OCI-LY3 (cell line): Measurements from ENCODE around the gene CFD.
A peak's percentile ranks its signal among the peaks of the same experiment; 100 is the strongest.

Experiments
- H2AFZ ChIP-seq: fragments of 200-600, 300-600 bp; shearing (Covaris generic); 2 replicates; pipeline ENCODE4 v1.6.0; 2014; ENCODE audit warnings: antibody characterized with exemption, low read depth, low read length
- H3K27ac ChIP-seq: fragments of 200-600, 300-600 bp; sonication (generic); 2 replicates; pipeline ENCODE4 v1.5.1; 2014; ENCODE audit warnings: mild to moderate bottlenecking, low read length, moderate library complexity, mixed read lengths
- H3K27me3 ChIP-seq: fragments of 200-600, 300-600 bp; sonication (generic); 2 replicates; pipeline ENCODE4 v1.6.1; 2014; ENCODE audit warnings: low read depth, low read length, mixed read lengths
- H3K36me3 ChIP-seq: fragments of 200-600, 300-600 bp; sonication (generic); replicated peaks from 2 replicates; pipeline ENCODE3; 2014; ENCODE audit warnings: low read depth, low read length, mixed read lengths
- H3K4me1 ChIP-seq: fragments of 300-600, 200-600 bp; sonication (generic); 2 replicates; pipeline ENCODE4 v1.6.1; 2014; ENCODE audit warnings: low read length, mixed read lengths
- H3K4me2 ChIP-seq: fragments of 200-600, 300-600 bp; sonication (generic); 2 replicates; pipeline ENCODE4 v1.6.1; 2014; ENCODE audit warnings: low read length, mixed read lengths
- H3K4me3 ChIP-seq: fragments of 300-600, 200-600 bp; sonication (generic); 2 replicates; pipeline ENCODE4 v1.5.1; 2014; ENCODE audit warnings: antibody characterized with exemption, mild to moderate bottlenecking, low read length, moderate library complexity
- H3K79me2 ChIP-seq: fragments of 300-600, 200-600 bp; shearing (Covaris generic); 2 replicates; pipeline ENCODE4 v1.6.1; 2014; ENCODE audit warnings: mild to moderate bottlenecking, low read length, mixed read lengths
- H3K9ac ChIP-seq: fragments of 300-600, 200-600 bp; shearing (Covaris generic); 2 replicates; pipeline ENCODE4 v1.6.0; 2014; ENCODE audit warnings: mild to moderate bottlenecking, low read length, moderate library complexity
- H3K9me3 ChIP-seq: fragments of 200-600, 300-600 bp; shearing (Covaris generic); 2 replicates; pipeline ENCODE4 v1.6.1; 2014; ENCODE audit warnings: low read length, mixed read lengths; ENCODE audit not compliant: insufficient read depth
- H4K20me1 ChIP-seq: fragments of 200-600, 300-600 bp; sonication (generic); 2 replicates; pipeline ENCODE4 v1.6.1; 2016; ENCODE audit warnings: low read length, mixed read lengths; ENCODE audit not compliant: insufficient read depth
- EZH2phosphoT487 ChIP-seq: fragments of 200-600 bp; shearing (Covaris generic); IDR thresholded peaks from 2 replicates; pipeline ENCODE4 v1.6.1; 2018; ENCODE audit warnings: antibody characterized with exemption, mixed run types, low read depth
- TF ChIP-seq, protein P1 (sequence below): fragments of 200-600, 300-600 bp; sonication (generic); IDR thresholded peaks from 2 replicates; pipeline ENCODE4 v1.5.1; 2014; ENCODE audit warnings: antibody characterized with exemption, low read length, low read depth

Gene CFD

DNA sequence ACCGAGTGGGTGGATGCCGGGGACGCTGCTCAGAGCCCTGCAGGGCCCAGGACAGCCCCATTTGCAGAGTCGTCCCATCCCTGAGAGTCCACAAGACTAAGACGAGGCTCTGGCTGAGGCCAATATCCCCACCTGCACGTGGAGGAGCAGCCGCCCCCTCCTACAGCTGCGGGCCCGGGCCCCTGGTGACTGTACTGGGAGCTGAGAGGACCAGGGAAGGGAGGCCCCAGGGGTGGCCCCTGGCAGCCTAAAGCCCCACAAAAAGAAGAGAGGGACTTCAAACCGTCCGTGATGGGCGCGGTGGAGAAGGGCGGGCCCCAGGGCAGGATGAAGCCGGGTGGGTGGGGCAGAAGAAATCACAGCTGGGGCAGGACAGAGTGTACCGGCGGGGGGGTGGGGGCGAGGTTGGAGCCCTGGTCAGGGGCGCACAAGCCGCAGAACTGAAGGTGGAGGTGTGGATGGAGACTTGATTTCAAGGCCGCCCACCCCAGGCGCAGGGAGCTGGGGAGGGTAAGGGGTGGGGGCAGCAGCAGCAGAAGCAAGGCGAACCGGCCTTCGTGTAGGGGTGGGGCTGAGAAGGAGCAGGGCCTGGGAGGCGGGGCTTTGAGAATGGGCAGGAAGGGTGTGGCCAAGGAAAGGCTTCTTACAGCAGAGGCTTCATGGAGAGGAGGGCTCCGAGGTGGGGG, 12.9 kb downstream of the CFD start:
- peaks cover 8% of the 10 kb centered on the region for H3K4me1 ChIP-seq
- peaks cover 39% of the 10 kb centered on the region for H3K36me3 ChIP-seq
- H3K9ac ChIP-seq: no peak overlapping the region; the same call in 1 of the 2 replicates
- no peaks in the 10 kb centered on the region for H3K79me2 ChIP-seq
- peak overlapping the region; percentile 49 for H3K4me2 ChIP-seq
- H2AFZ ChIP-seq: no peak overlapping the region
- peak overlapping the region; percentile 46 for H3K4me3 ChIP-seq
- no peak for TF ChIP-seq EZH2phosphoT487
- TF ChIP-seq, protein P1, sequence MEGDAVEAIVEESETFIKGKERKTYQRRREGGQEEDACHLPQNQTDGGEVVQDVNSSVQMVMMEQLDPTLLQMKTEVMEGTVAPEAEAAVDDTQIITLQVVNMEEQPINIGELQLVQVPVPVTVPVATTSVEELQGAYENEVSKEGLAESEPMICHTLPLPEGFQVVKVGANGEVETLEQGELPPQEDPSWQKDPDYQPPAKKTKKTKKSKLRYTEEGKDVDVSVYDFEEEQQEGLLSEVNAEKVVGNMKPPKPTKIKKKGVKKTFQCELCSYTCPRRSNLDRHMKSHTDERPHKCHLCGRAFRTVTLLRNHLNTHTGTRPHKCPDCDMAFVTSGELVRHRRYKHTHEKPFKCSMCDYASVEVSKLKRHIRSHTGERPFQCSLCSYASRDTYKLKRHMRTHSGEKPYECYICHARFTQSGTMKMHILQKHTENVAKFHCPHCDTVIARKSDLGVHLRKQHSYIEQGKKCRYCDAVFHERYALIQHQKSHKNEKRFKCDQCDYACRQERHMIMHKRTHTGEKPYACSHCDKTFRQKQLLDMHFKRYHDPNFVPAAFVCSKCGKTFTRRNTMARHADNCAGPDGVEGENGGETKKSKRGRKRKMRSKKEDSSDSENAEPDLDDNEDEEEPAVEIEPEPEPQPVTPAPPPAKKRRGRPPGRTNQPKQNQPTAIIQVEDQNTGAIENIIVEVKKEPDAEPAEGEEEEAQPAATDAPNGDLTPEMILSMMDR: no peak
- peaks cover 6% of the 10 kb centered on the region; the same call in 1 of the 2 replicates for H4K20me1 ChIP-seq
- no peaks in the 10 kb centered on the region for H3K9me3 ChIP-seq
- no peaks in the 10 kb centered on the region for H3K27me3 ChIP-seq
- H3K27ac ChIP-seq: peak overlapping the region; percentile 29

DNA sequence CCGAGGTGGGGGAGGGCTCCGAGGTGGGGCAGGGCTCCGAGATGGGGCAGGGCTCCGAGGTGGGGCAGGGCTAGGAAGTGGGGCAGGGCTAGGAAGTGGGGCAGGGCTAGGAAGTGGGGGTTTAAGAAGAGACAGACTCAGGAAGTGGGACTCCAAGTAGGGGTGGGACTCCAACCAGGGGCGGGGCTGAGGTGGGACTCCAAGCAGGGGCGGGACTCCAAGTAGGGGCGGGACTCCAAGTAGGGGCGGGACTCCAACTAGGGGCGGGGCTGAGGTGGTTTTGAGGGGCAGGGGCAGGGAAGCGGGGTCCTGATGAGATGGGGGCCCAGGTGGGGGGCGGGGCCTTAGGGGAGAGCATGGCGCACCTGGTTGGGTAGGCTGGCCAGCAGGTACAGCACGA, 13.6 kb downstream of the CFD start:
- Histone ChIP-seq H3K9ac (no peak overlapping the region), H3K4me2 (no peak overlapping the region), H2AFZ (no peak overlapping the region), H3K4me3 (no peak overlapping the region), H3K79me2 (no peaks in the 10 kb centered on the region), H3K4me1 (peaks cover 8% of the 10 kb centered on the region), H3K9me3 (no peaks in the 10 kb centered on the region), H3K36me3 (peaks cover 34% of the 10 kb centered on the region), H3K27me3 (no peaks in the 10 kb centered on the region), H3K27ac (no peak overlapping the region), H4K20me1 (peaks cover 6% of the 10 kb centered on the region; the same call in 1 of the 2 replicates)
- TF ChIP-seq, protein P1: no peak
- TF ChIP-seq EZH2phosphoT487: no peak

DNA sequence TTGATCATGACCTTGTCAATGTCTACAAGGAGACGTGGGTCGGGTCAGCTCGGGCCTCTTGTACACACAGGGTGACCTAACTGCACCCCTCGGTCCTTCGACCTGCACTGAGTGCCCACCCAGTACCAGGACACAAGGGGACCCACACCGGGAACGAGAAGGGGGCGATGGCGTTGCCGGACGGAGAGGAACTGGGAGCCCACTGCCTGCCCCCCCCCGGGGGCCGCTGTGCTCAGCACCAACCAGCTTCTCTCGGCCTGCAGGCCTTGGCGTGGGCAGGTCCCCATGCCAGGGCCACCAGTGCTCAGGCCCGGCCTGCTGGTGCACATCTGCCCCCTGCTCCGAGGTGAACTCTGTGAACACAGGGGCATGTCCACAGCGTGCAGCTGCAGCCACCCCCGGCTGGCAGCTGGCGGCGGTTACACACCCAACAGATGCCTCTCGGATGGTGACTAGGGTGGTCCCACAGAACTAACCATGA, 14.1 kb downstream of the CFD start:
- H3K36me3 ChIP-seq: peaks cover 31% of the 10 kb centered on the region

DNA sequence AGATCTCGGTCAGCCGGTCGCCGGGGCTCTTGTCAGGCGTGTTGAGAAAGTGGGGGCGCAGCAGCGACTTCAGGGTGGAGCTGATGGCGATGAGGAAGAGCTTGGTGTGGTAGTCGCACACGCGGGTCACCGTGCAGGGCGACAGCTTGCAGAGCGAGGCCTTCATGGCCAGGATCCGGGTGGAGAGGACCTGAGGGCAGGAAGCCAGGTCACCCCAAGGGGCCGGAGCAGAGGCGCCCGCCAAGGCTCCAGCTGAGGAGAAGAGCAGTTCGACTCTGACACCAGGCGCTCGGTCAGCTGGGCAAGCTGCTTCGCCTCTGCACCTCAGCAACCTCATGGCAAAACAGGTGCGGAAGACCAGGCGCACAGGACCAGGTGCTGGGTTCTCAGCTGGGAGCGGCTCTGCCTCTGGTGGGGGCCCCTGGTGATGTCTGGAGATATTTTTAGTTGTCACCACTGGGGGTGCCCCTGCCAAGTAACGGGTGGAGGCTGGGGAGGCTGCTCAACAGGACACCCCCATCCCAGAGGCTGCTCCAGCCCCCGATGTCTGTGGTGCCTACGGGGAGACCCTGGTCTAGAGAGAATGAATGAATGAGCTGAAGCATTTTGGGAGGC, 15.9 kb downstream of the CFD start:
- no peak overlapping the region for H2AFZ ChIP-seq
- peaks cover 8% of the 10 kb centered on the region for H3K4me1 ChIP-seq
- H3K27ac ChIP-seq: no peak overlapping the region
- TF ChIP-seq EZH2phosphoT487: no peak
- TF ChIP-seq, protein P1: no peak
- H4K20me1 ChIP-seq: peaks cover 6% of the 10 kb centered on the region; the same call in 1 of the 2 replicates
- H3K36me3 ChIP-seq: peaks cover 22% of the 10 kb centered on the region
- no peak overlapping the region for H3K9ac ChIP-seq
- no peak overlapping the region for H3K4me3 ChIP-seq
- no peaks in the 10 kb centered on the region for H3K9me3 ChIP-seq
- H3K27me3 ChIP-seq: no peaks in the 10 kb centered on the region
- H3K79me2 ChIP-seq: no peaks in the 10 kb centered on the region
- H3K4me2 ChIP-seq: no peak overlapping the region

More for the DNA sequence above, 14.1 kb downstream of the CFD start:
- Histone ChIP-seq H4K20me1 (peaks cover 6% of the 10 kb centered on the region; the same call in 1 of the 2 replicates), H2AFZ (no peak overlapping the region), H3K27me3 (no peaks in the 10 kb centered on the region), H3K4me1 (peaks cover 8% of the 10 kb centered on the region), H3K9me3 (no peaks in the 10 kb centered on the region), H3K79me2 (no peaks in the 10 kb centered on the region), H3K4me2 (no peak overlapping the region), H3K9ac (no peak overlapping the region), H3K4me3 (no peak overlapping the region), H3K27ac (no peak overlapping the region)
- no peak for TF ChIP-seq EZH2phosphoT487
- TF ChIP-seq, protein P1: no peak
